GM18505 (cell line): ENCODE measurements around the gene PEPD.

ENCODE experiments used
- ATAC-seq: cut with Tn5 transposase; IDR thresholded peaks from one replicate; pipeline ENCODE4 v1.9.1; 2021; ENCODE audit not compliant: unreplicated experiment
- POLR2A ChIP-seq: IDR thresholded peaks from 4 replicates; pipeline ENCODE4 v1.6.1; 2011; ENCODE audit warnings: borderline replicate concordance; ENCODE audit not compliant: insufficient read depth, insufficient read length; ENCODE audit errors: extremely low read depth

The PEPD gene

DNA sequence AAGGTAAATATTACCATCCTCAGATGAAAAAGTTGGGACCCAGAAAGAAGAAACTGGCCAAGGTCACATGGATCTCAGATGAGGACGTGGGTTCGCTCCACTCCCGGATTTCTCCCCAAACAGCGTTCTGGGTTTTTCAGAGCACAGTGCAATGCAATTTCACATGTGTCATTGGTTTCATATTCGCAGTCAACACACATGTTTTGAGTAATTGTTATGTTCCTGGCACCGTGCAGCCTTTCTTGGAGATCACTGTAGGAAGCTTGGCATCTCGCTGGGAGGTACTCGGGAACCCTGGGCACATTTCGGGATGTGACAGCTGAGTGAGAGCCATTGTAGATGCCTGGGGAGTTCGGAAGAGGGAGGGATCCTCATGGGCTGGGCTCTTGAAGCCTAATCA lies 174.3 kb downstream of the PEPD start:
- TF ChIP-seq POLR2A = no peak
- ATAC-seq = no peak

GRCh38 chr19:33346665-33347064 lies 174.9 kb downstream of the PEPD start:
- no peak for ATAC-seq
- no peak for TF ChIP-seq POLR2A

DNA sequence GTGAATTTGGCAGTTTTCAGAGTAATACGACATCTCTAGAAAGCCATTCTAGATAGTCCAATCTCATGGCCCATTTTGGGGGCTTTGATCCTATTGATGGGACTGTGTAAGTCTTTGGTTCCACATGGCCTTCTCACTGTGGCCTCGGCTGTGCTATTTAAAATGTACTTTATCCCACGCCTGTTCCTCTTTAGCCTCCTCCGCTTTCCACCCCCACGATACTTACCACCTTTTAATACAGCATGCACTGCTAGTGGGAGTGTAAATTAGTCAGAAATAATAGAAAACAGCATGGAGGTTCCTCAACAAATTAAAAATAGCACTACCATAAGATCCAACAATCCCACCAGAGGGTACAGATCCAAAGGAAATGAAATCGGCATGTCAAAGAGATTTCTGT lies 176.4 kb downstream of the PEPD start:
- no peak for ATAC-seq
- TF ChIP-seq POLR2A = no peak

GRCh38 chr19:33344573-33344925 lies 177.0 kb downstream of the PEPD start:
- no peak for TF ChIP-seq POLR2A
- ATAC-seq = no peak

DNA sequence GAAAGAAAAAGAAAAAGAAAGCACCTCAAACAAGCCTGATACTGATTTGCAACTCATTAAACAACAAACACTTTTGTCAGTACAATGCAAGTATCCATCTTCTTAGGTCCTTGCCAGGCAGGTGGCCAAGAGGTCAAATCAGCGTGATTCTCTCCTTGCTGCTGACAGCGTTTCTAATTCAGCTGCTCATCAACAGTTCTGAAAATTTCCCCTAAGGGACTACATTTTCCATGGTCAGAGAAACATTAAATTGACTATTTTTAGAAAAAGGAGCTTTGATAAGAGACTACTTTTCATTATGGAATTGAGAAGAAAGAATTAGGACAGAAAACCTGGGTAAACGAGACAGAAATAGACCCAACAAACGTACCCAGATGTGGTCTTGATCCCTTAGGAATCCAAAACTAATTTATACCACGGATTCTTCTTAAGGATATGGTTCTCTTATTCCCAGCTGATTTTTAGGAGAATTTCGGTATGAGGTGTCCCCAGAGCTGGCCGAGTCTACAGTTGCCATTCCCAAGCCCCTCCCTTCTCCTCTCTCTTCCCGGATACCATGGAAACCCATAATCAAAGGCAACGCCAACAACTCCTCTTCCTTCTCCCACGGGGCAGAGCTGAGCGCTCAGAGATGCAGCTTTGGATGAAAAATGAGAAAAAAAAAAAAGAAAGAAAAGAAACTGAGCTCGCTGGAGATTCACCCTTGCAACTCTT lies 177.6 kb downstream of the PEPD start:
- no peak for TF ChIP-seq POLR2A
- no peak for ATAC-seq

GRCh38 chr19:33343301-33343700 lies 178.3 kb downstream of the PEPD start:
- TF ChIP-seq POLR2A = no peak

GRCh38 chr19:33340991-33341390 lies 180.6 kb downstream of the PEPD start:
- no peak for TF ChIP-seq POLR2A
- ATAC-seq = no peak

More at GRCh38 chr19:33343301-33343700, 178.3 kb downstream of the PEPD start:
- no peak for ATAC-seq

DNA sequence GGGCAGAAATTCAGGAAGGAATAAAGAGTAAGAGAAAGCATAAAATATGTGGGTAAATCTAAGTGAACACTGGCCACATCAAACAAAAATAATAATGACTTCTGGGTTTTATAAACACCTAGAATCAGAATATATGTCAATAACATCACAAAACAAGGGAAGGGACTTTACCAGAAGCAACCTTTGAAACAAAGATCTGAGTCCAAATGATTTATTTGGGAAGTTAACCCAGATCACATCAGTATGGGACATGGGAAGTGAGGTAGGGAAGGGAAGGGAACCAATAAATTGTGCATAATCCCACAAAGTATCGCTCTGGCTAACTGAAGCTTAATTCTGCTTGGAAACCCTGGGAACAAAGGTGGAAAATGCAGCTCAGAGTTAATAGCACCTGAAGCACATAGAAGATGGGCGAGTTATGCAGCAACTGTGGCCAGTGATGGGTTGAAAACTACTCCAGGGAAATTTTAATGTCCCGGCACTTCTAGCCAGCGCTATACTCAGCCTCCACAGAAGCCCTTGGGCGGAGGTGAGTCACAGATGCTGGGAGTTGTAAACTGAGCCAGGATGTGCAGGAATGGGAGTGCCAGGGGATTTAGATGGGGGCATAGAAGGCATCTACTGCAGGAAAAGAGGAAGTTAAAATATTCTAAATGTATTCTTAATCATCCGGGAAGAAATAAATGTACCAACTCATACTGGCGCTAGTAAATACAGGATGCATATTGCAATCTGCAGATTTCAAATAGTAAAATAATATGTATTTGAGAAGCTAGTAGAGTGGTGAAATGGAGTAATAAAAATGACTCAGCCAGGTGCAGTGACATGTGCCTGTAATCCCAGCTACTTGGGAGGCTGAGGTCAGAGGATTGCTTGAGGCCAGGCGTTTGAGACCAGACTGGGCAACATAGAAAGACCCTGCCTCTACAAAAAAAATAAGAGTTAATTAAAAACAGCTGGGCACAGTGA lies 182.3 kb downstream of the PEPD start:
- ATAC-seq = no peak
- TF ChIP-seq POLR2A = no peak
